ENCODE results near the gene SMAD3.

GRCh38 chr15:67147396-67147949 is 82.1 kb downstream of the SMAD3 start:
- TF ChIP-seq, protein P1, sequence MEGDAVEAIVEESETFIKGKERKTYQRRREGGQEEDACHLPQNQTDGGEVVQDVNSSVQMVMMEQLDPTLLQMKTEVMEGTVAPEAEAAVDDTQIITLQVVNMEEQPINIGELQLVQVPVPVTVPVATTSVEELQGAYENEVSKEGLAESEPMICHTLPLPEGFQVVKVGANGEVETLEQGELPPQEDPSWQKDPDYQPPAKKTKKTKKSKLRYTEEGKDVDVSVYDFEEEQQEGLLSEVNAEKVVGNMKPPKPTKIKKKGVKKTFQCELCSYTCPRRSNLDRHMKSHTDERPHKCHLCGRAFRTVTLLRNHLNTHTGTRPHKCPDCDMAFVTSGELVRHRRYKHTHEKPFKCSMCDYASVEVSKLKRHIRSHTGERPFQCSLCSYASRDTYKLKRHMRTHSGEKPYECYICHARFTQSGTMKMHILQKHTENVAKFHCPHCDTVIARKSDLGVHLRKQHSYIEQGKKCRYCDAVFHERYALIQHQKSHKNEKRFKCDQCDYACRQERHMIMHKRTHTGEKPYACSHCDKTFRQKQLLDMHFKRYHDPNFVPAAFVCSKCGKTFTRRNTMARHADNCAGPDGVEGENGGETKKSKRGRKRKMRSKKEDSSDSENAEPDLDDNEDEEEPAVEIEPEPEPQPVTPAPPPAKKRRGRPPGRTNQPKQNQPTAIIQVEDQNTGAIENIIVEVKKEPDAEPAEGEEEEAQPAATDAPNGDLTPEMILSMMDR (IDR thresholded peaks at IDR 0.05): no peak
- no peak for TF ChIP-seq POLR2A (IDR thresholded peaks at IDR 0.05)
